Renal pelvis (tissue), 4 donors: Measurements from ENCODE around the gene PRDM16. TPM values are rescaled to one million over a fixed set of nuclear protein-coding genes. Genes with fewer than 3 reads are reported as not detected.

Experiments used
- DNase-seq: peaks from one replicate; pipeline ENCODE4 v3.0.0-alpha.2; 2013
- polyA plus RNA-seq, 3 donors: library from polyadenylated mRNA; unstranded; fragments of 120-200 nt; gene quantifications; one replicate each; pipeline ENCODE4 v1.2.1, GENCODE V29; 2013; ENCODE audit not compliant: insufficient read length in 3 of 3

Gene PRDM16
- polyA plus RNA-seq, 3 donors = 7.2 to 9.6 (median 9.3) TPM

DNA sequence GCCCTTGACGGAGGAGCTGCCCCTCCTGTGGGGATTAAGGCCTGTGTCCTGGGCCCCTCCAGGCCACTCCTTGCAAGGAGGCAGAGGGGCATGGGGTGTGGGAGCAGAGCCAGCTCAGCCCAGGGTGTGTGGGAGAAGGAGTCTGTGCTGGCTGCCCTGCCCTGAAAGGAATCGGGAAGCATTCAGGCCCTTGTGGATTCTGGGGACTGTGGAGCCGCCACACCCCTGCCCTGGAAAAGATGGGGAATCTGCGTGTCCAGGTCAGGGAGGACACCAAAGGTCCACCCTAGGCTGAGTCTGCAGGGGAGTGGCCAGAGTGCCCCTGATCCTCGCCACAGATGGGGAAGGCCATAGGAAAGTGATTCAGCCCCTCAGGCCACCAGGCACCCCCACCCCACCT is 16.5 kb upstream of the PRDM16 start:
- DNase-seq = no peak

DNA sequence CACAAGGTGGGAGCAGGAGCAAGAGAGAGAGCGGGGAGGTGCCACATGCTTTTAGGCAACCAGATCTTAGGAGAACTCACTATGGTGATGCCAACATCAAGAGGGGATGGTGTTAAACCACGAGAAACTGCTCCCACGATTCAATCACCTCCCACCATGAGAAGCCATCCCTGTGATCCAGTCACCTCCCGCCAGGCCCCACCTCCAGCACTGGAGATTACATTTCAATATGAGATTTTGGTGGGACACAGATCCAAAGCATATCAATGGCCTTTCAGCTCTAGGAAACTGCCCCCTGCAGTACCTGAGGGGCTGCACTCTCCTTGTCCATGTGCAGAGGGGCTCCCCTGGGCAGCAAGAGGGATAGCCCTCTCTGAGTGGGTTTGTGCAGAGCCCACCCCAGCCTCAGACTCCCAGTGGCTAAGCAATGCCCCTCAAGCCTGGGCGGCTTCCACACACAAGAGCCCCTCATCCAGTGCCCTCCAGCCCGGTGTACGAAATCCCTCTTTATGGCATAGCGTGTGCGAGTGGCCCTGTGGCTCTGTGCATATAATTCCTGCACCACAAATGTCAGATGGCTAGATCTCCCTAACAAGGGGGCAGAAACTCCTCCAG is 15.5 kb upstream of the PRDM16 start:
- no peak for DNase-seq

DNA sequence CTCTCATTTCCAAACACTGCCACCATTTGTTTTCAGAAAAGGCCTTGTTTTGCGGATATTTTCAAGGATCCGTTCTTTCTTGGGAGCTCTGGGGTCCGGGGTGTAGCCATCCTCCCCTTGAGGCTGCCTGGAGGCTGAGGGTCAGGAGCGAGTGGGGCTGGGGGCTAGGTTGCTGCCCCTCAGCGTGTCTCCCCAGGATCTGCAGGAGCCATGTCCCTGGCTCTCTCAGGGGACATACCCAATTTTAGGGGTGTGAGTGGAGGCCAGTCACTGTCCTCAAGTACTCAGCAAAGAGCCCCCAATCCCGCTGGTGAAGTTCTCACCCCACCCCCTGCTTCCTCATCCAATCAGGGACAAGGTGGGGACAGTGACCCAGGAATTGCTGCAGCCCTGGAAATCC is 15.0 kb upstream of the PRDM16 start:
- no peak for DNase-seq

DNA sequence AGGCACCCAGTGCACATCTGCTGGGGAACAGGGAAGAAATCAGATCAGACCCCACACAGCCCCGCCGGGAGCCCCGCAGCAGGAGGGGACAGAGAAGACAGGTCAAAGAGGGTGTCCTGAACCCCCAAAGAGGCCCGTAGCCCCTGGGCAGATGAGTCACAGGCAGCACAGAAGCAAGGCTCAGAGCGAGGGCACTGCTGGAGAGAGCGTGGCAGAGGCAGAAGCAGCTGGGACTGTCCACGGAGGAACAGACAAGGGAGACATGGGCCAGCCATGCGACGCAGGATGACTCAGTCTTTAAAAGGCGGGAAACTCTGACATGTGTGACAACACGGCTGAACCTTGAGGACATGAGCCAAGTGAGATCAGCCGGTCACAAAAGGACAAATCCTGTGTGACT is 14.5 kb upstream of the PRDM16 start:
- DNase-seq = no peak

DNA sequence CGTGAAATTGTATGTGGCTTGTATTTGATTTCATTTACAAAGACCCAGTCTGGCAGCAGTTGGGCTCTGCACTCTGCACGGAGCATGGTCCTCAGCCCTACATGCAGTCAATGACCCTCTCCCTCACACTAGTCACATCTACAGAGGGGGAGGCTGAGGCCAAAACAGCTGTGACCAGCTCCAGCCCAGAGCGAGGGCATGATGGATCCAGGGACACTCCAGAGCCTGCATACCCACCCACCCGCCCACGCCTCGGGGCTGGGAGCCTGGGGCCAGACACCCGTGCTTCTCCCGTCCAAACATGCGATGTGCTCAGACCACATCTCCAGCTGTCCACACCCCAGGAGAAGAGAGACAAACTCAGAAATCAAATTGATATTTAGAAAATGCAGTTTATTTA is 14.0 kb upstream of the PRDM16 start:
- DNase-seq = no peak

DNA sequence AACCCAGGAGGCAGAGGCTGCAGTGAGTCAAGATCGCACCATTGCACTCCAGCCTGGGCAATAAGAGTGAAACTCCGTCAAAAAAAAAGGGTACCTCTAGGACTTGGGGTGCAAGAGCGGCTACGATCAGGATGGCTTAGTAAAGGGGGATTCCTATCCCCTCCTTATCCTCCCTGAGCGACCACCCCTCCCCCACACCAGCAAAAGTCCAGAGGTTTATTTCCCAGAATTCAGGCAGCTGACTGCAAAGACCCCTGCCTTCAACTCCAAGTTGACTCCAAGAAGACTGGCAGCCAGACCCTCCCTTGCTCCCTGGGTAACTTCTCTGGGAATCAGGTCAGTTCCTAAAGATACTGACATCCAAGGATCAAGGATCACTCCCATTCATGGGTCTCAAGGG is 12.4 kb upstream of the PRDM16 start:
- DNase-seq = no peak

DNA sequence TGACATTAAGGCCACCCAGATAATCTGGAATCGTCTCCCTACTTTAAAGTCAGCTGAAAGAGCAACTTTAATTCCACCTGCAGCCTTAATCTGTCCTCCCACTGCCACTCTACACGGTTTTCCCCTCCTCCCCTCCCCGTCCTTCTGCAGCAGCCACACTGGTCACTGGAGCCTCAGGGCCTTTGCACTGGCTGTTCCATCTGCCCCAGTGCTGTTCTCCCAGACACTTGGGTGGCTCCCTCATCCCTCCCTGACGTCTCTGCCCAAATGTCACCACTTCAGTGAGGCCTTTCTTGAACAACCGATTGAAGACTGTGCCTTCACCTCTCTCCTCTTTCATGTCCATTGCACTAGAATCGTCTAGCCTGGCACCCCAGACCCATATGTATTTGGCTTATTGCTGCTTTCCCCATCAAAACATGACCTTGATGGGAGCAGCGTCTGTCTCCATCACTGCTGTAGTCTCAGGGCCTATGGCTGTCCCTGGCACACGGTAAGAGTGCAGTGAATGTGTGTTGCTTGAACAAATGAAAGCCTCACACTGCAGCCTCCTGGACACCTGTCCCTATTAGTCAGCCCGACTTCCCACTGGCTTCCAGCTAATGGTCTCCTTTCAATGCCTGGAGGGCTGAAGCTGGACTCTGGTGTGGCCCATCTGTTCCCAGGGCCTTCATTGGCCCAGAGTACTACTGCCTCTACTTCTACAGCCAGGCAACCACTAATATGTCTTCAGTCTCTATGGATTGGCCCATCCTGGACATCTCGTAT is 10.6 kb upstream of the PRDM16 start:
- no peak for DNase-seq

DNA sequence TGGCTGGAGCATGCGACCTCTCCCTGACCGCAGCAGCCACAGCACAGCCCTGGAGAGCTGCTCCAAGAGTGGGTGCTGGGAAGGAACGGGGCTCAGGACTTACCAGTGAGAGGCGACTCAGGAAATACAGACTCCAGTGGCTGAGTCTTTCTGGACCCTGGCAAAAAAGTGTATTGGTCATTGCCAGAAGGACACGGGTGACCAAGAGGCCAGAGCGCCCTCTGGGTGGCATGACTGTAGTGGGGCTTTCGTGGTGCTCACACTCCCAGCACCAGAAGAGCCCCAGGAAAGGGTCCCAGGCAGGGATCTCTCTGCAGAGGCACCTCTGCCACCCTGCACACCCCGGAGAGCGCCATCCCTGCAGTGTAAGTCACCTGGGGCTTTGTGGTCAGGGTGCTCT is 8.9 kb upstream of the PRDM16 start:
- no peak for DNase-seq

DNA sequence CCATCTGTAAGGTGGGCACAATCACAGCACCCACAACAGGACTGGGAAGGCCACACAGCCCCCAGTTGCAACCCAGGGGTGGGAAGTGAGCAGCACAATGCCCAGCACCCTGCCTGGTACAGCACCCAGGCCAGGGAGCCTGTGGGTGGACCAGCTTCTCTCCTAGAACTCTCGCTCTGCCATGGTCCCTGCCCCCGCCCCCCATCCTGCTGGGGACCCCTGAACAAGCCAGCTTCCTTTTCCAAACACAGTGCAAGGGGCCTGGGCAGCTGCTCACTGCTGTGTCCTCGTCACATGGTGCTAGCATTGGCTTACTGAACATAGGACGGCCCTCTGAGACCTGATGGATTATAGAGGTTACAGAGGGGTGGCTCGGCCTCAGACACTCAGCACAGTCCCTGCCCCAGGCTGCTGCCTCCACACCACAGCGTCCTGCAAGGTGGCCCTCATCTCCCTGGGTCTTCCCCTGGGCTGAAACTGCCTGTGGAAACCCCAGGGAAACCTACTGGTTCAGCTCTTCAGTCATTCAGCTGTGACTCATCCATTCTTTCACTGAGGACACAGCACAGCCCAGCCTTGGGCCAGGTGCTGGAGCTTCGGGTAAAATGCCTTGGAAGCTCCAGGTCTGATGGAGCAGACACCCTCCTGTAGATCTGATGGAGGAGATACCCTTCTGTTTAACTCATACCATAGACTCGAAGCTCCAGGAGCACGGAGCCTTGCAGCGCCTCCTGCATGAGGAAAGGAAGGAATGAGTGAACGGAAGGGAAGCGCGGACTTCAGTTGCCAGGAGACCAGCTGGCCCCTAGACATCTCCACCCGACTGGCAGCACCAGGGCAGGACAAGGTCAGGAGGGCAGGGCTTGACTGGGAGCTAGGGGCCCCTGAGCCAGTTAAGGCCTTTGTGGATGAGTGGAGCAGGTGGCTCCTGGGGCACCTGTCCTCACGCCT is 8.1 kb upstream of the PRDM16 start:
- no peak for DNase-seq

DNA sequence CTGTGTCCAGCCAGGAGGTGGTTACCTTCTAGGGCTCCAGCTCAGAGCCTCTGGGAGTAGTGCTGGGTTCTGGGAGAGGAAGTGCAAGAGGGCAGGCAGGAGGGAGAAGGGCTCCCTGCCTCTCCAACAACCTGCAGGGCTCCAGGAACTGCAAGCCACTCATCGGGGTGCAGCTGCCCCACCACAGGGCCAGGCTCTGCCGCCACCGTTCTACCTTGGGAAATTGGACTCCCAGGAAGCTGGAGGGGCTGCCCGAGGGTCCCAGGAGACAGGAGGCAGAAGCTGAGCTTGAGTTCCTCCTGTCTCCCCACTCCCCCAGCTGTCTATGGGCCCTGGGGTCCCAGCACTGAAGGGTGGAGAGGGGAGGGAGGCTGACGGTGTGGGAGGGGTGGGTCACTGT is 7.4 kb upstream of the PRDM16 start:
- no peak for DNase-seq

DNA sequence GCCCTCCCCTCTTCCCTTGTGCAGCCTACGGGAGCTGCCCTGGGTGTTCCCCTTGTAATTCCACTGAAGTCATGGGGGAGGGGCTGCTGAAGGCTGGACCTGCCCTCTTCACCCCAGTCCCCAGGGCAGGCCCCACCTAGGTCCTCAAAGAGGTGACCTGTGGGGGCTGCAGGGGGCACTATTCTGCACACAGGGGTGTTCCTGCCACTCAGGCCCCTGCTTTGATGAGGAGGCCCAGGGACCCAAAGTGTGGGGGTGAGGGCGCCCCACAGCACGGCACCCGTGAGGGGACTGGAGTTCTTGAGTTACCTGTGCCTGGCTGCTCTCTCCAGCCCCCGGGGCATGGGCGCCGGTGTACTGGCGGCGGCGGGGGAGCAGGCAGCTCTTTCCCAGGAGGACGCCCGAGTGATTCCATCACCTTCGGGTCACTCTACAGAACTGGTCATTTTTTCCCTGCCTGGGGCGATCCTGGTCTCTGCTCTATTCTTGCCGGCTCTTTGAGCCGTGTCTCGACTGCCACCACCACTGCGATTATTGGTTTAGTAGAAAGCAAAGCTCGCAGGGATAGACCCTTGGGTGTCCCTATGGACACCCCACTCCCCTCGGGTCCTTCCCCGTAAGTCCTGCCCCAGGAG is 6.9 kb upstream of the PRDM16 start:
- no peak for DNase-seq

DNA sequence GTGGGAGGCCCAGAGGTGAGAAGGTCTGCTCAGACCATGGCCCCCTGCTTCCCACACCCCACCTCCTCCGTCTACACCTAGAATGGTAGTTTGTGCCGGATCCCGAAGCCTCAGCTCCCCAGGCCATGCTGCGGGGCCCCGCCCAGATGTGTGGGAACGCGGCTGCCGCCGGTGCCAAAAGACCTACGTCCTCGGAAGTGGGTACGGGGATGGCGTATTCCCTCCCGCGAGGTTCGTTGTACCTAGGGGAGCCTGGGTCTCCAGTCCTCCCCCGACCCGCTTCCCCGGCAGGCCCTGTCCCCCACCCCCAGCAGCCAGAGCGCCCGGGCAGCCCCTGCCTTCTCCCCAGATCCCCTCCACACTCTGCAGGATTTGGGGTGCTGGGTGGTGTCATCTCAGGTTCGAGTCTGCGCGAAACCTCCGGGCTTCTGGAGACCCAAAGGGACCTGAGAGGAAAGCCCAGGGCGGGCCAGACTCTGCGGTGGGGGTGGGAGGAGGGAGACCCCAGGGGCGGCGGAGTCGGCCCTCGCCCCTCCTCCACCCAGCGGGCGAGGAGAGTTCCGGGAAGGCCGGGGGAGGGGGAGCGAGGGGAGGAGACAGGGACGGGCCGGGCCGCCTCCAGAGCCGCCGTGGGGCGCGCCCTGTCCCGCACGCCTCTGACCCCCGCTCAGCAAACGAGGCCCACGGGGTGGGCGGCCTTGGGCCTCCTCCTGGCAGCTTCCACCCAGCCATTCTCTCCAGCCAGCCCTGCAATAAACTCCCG is 6.2 kb upstream of the PRDM16 start:
- no peak for DNase-seq

DNA sequence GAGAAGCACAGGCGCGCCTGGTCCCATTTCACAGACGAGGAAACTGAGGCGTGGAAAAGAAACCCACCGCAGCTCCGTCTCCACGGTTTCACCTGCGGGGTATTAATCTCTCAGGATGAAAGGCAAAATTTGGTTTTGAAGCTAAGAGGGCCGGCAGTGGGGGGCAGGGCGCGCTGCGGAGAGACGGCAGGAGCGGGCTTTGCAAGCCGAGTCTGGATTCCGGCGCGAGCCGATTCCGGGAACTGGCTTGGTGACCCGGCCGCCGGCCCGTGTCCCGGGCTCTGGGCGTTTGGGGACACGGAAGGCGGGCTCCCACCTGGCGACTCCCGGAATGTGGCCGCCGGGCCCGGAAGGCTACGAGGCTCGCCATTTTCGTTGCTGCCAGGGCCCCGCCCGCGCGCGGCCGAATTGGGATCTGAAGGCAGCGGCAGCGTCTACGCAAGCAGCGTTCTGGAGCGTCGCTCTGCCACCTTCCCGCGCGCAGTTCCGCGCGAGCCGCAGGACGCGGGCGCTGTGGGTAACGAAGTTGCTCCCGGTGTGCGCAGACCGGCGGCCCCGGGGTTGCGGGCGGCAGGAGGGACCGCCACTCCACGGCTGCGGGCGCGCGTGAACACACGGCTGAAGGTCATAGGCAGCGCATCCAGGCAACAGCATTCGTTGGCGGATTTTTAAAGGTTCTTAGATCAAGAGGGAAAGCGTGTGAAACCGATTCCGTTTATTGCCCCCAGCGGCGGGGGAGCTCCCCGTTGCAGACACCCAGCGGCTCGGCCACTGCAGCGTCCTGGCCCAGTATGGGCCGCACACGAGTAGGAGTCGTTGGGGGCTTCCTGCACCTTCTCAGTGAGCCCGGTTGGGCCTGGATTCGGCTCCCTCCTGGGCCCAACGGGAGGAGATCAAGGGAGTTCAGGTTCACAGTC is 5.4 kb upstream of the PRDM16 start:
- no peak for DNase-seq

DNA sequence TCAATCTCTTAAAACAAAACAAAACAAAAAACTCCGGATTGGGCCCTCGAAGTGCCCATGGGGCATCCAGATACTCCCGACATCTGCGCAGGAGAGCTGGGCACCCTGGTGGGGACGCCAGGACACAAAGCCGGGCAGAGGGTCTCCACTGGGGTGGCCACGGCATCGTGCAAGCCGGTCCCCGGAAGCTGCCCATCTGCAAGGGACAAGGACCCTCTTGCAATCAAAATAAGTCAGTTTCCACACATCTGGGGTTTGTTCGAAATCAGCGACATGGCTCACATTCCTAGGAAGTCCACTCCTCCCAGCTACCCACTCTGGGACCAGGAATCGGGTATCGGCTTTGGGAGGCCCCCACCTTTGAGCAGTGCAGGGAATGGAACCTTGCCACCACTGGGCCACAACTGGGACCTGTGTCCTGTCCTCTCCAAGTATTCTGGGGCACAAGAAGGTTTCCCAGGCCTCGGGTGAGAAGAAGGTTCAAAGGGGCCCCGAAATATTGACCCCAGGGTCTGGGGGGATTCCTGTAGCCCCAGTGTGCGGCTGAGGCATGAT is 4.6 kb upstream of the PRDM16 start:
- no peak for DNase-seq

DNA sequence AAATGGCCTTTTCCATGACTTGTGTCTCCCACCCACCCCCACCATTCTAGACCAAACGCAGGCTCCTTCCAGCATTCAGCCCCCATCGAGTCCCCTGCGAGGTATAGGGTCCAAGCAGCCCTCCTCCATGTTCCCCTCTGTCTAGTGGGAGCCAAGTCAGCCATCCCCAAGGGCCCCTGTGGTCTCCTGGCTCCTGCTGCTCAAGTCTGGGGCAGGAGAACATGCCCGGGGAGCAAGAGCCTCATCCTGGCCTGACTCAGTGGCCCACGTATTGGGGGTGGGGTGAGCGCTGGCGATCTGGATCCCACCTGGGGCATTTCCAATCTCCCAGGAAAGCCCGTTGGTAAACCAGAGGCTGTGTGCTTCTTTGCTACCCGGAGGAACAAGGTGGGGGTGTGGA is 4.1 kb upstream of the PRDM16 start:
- no peak for DNase-seq

DNA sequence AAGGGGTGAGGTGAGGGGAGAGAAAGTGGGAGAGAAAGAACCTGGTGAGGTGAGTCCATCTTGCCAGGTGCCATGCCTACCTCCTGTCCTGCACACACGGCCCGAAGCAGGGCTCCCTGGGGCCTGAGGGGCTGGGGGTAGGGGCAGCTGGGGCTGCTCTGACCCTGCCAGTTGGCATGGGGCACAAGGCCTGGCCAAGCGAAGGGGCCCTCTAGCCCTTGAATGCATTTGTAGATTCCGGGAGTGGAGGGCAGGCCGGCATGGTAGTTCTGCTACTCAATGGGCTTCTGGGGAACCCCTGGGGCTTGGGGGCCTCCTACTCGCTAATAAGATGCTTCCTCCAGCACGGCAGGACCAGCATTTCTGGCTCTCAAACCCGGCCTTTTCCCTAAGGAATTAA is 3.6 kb upstream of the PRDM16 start:
- DNase-seq = no peak

DNA sequence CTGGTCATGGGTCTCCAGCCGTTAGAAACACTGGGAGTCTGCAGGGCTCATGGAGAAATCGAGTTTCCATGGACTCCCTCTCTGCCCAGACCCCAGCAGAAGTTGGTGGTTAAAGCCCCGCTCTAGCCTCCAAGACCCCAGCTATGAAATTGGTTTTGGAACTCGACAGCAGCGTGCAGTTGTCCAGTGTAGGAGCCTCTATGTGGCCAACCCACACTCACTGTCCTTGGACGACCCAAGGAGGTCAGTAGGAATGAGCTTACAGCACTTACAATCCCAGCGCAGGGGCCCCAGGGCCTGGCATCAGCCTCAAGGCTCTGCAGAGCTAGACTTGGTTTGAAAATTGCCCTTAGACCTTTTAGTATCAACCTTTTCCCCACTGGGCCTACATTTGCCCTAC is 3.2 kb upstream of the PRDM16 start:
- no peak for DNase-seq

DNA sequence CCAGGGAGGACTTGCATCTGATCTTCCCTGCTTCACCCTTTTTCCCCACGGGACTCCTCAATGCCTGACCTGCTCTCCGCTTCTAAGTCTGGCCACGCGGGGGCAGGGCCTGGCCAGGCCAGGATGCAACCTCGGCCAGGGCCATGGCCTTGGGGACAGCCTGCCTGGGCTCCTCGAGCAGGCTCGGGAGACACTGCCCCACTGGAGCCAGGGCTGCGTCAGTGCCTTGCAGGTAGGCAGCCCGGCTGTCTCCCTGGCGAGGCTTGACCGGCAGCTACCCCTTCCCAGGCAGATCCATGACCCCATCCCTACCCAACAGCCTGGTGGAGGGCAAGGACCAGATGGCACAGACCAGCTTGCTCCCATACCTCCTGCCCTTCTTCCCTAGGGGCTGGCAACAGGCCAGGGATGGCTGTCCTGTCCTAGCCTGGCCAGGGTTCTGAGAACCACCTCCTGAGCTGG is 2.7 kb upstream of the PRDM16 start:
- no peak for DNase-seq

DNA sequence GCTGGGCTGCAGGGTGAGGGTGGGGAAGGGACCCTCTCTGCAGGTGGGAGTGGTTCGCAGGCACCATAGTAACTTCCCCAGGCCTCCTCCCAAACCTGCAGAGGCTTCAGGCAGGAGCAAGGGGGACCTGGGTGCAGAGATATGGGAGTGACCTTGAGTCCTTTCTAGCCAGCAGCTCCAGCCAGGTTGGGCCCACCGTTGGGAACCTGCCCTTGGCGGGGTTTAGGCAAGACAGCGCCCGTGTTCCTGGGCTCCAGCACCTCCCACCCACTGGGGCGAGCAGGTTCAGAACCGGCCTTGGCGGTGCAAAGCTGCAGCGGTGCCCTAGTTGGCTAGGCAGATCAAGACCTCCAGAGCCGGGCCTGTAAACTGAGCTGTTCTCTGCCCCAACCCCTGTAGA is 2.2 kb upstream of the PRDM16 start:
- DNase-seq = no peak

DNA sequence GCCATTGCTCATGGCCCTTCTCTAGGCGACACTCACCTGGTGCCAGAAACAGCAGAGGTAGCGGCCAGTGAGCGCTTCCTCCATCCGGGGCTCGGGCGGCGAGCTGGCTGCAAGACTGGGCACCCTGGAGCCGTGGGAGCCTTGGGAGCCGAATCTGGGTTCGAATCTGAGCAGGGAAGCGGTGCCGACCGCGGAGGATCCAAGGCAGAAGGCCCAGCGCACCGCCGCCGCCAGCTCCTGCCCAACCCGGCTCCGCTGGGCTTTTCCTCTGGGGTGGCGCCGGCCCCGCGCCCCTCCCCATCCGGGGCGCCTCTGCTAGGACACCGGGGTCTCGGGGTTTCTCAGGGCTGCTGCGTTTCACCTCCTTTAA is 1.7 kb upstream of the PRDM16 start:
- DNase-seq = no peak
